Neural cell (in vitro differentiated cells): ENCODE measurements around the gene CCDC83. TPM values are rescaled to one million over a fixed set of nuclear protein-coding genes. Genes with fewer than 3 reads are reported as not detected.

Experiments
- H2AFZ ChIP-seq: fragments of 200-600, 300-800 bp; sonication (generic), shearing (Covaris generic); 2 replicates; pipeline ENCODE4 v1.6.0; 2014; ENCODE audit warnings: low read depth, mild to moderate bottlenecking, antibody characterized with exemption, low read length, moderate library complexity
- H3F3A ChIP-seq: fragments of 200-600 bp; shearing (Covaris generic); 2 replicates; pipeline ENCODE4 v1.6.1; 2016; ENCODE audit warnings: mild to moderate bottlenecking, moderate library complexity, mixed read lengths, antibody characterized with exemption, low read length; ENCODE audit not compliant: insufficient read depth, poor library complexity, severe bottlenecking
- H3K27ac ChIP-seq: fragments of 200-600, 300-800 bp; sonication (generic), shearing (Covaris generic); 2 replicates; pipeline ENCODE4 v1.5.1; 2014; ENCODE audit warnings: mild to moderate bottlenecking, low read length, moderate library complexity
- H3K27me3 ChIP-seq: fragments of 300-800, 200-600 bp; sonication (generic), shearing (Covaris generic); 2 replicates; pipeline ENCODE4 v1.6.0; 2014; ENCODE audit warnings: mild to moderate bottlenecking, low read depth, low read length, moderate library complexity; ENCODE audit not compliant: insufficient read depth
- H3K36me3 ChIP-seq: fragments of 300-800, 200-600 bp; sonication (generic), shearing (Covaris generic); 2 replicates; pipeline ENCODE4 v1.5.1; 2014; ENCODE audit warnings: mild to moderate bottlenecking, antibody characterized with exemption, low read length, moderate library complexity; ENCODE audit not compliant: insufficient read depth
- H3K4me2 ChIP-seq: fragments of 300-800, 200-600 bp; sonication (generic), shearing (Covaris generic); 2 replicates; pipeline ENCODE4 v1.6.0; 2014; ENCODE audit warnings: mild to moderate bottlenecking, low read length
- H3K4me3 ChIP-seq: fragments of 300-800, 200-600 bp; sonication (generic), shearing (Covaris generic); 2 replicates; pipeline ENCODE4 v1.5.1; 2014; ENCODE audit warnings: mild to moderate bottlenecking, low read length, moderate library complexity
- H3K79me2 ChIP-seq: fragments of 200-600 bp; shearing (Covaris generic); replicated peaks from 2 replicates; pipeline ENCODE4 v1.6.0; 2014; ENCODE audit warnings: mild to moderate bottlenecking, low read length, moderate library complexity; ENCODE audit not compliant: insufficient read depth
- H3K9ac ChIP-seq: fragments of 300-800, 200-600 bp; sonication (generic), shearing (Covaris generic); 2 replicates; pipeline ENCODE4 v1.6.1; 2016; ENCODE audit warnings: mild to moderate bottlenecking, low read length, mixed read lengths
- H3K9me2 ChIP-seq: fragments of 200-600 bp; shearing (Covaris generic); 2 replicates; pipeline ENCODE4 v1.6.1; 2016; ENCODE audit warnings: mild to moderate bottlenecking, low read length, mixed read lengths; ENCODE audit not compliant: insufficient read depth
- H3K9me3 ChIP-seq: fragments of 200-600, 300-800 bp; sonication (generic), shearing (Covaris generic); 2 replicates; pipeline ENCODE4 v1.6.1; 2016; ENCODE audit warnings: mild to moderate bottlenecking, mixed run types, low read length, moderate library complexity, mixed read lengths
- H4K20me1 ChIP-seq: fragments of 200-600 bp; shearing (Covaris generic); 2 replicates; pipeline ENCODE4 v1.6.1; 2016; ENCODE audit warnings: mild to moderate bottlenecking, mixed run types; ENCODE audit not compliant: insufficient read depth
- CTCF ChIP-seq: fragments of 450-650 bp; IDR thresholded peaks from 2 replicates; pipeline ENCODE4 v1.5.1; 2014; ENCODE audit warnings: antibody characterized with exemption, mild to moderate bottlenecking, moderate library complexity; ENCODE audit not compliant: poor library complexity, severe bottlenecking
- EP300 ChIP-seq: fragments of 450-650 bp; conservative IDR thresholded peaks from 2 replicates; pipeline ENCODE4 v1.6.1; 2014; ENCODE audit warnings: antibody characterized with exemption, mild to moderate bottlenecking, moderate library complexity; ENCODE audit not compliant: poor library complexity, severe bottlenecking
- EZH2 ChIP-seq: fragments of 200-600, 300-800 bp; shearing (Covaris generic), sonication (generic); IDR thresholded peaks from 2 replicates; pipeline ENCODE4 v1.6.1; 2014; ENCODE audit warnings: antibody characterized with exemption, low read length, borderline replicate concordance, mild to moderate bottlenecking; ENCODE audit not compliant: insufficient read depth, poor library complexity, severe bottlenecking
- MXI1 ChIP-seq: fragments of 450-650 bp; conservative IDR thresholded peaks from 2 replicates; pipeline ENCODE4 v1.6.1; 2014; ENCODE audit warnings: antibody characterized with exemption, mild to moderate bottlenecking; ENCODE audit not compliant: poor library complexity, severe bottlenecking
- POLR2AphosphoS5 ChIP-seq: IDR thresholded peaks from 2 replicates; pipeline ENCODE4 v1.6.1; 2012
- RAD21 ChIP-seq: fragments of 450-650 bp; conservative IDR thresholded peaks from 2 replicates; pipeline ENCODE4 v1.6.1; 2014; ENCODE audit warnings: antibody characterized with exemption, mild to moderate bottlenecking, moderate library complexity
- SMC3 ChIP-seq: fragments of 450-650 bp; conservative IDR thresholded peaks from 2 replicates; pipeline ENCODE4 v1.6.1; 2014; ENCODE audit warnings: antibody characterized with exemption, mild to moderate bottlenecking, moderate library complexity; ENCODE audit not compliant: poor library complexity
- TAF1 ChIP-seq: IDR thresholded peaks from 2 replicates; pipeline ENCODE4 v1.6.1; 2012; ENCODE audit warnings: low read depth
- polyA plus RNA-seq: library from polyadenylated mRNA; depleted of rRNA; stranded (reverse); fragments of >200 nt; gene quantifications from 2 replicates; pipeline ENCODE4 v1.2.3, GENCODE V29; 2014
- TF ChIP-seq, protein P1 (sequence below): IDR thresholded peaks from 2 replicates; pipeline ENCODE4 v1.6.1; 2012; ENCODE audit warnings: borderline replicate concordance

CCDC83 gene
- polyA plus RNA-seq, 1 donor from 2014 or later, result not detected

GRCh38 chr11:85902353-85902752, 47.2 kb downstream of the CCDC83 start:
- TF ChIP-seq, protein P1, sequence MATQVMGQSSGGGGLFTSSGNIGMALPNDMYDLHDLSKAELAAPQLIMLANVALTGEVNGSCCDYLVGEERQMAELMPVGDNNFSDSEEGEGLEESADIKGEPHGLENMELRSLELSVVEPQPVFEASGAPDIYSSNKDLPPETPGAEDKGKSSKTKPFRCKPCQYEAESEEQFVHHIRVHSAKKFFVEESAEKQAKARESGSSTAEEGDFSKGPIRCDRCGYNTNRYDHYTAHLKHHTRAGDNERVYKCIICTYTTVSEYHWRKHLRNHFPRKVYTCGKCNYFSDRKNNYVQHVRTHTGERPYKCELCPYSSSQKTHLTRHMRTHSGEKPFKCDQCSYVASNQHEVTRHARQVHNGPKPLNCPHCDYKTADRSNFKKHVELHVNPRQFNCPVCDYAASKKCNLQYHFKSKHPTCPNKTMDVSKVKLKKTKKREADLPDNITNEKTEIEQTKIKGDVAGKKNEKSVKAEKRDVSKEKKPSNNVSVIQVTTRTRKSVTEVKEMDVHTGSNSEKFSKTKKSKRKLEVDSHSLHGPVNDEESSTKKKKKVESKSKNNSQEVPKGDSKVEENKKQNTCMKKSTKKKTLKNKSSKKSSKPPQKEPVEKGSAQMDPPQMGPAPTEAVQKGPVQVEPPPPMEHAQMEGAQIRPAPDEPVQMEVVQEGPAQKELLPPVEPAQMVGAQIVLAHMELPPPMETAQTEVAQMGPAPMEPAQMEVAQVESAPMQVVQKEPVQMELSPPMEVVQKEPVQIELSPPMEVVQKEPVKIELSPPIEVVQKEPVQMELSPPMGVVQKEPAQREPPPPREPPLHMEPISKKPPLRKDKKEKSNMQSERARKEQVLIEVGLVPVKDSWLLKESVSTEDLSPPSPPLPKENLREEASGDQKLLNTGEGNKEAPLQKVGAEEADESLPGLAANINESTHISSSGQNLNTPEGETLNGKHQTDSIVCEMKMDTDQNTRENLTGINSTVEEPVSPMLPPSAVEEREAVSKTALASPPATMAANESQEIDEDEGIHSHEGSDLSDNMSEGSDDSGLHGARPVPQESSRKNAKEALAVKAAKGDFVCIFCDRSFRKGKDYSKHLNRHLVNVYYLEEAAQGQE, result no peak
- no peak for TF ChIP-seq MXI1
- TF ChIP-seq CTCF, result no peak
- TF ChIP-seq TAF1, result no peak
- TF ChIP-seq SMC3, result no peak
- TF ChIP-seq EP300, result no peak
- no peak for TF ChIP-seq RAD21

GRCh38 chr11:85903406-85903805, 48.2 kb downstream of the CCDC83 start:
- Histone ChIP-seq H3K27ac (no peak overlapping the region), H3K9me3 (no peaks in the 10 kb centered on the region), H3K9ac (no peak overlapping the region), H2AFZ (no peak overlapping the region), H3K36me3 (no peaks in the 10 kb centered on the region), H3K27me3 (no peaks in the 10 kb centered on the region), H3K4me3 (no peak overlapping the region), H3K4me2 (no peak overlapping the region), H4K20me1 (no peaks in the 10 kb centered on the region), H3K9me2 (no peaks in the 10 kb centered on the region), H3F3A (no peaks in the 10 kb centered on the region), H3K79me2 (no peaks in the 10 kb centered on the region)
- TF ChIP-seq MXI1 (no peak), SMC3 (no peak), CTCF (no peak), RAD21 (no peak), POLR2AphosphoS5 (no peak), EP300 (no peak), TAF1 (no peak), EZH2 (no peak)
- TF ChIP-seq, protein P1, result no peak

More at GRCh38 chr11:85902353-85902752, 47.2 kb downstream of the CCDC83 start:
- Histone ChIP-seq H2AFZ (no peak overlapping the region), H3K9me2 (no peaks in the 10 kb centered on the region), H3K27me3 (no peaks in the 10 kb centered on the region), H3K4me2 (no peak overlapping the region), H4K20me1 (no peaks in the 10 kb centered on the region), H3K9me3 (no peaks in the 10 kb centered on the region), H3K27ac (no peak overlapping the region), H3F3A (no peaks in the 10 kb centered on the region), H3K4me3 (no peak overlapping the region), H3K79me2 (no peaks in the 10 kb centered on the region), H3K36me3 (no peaks in the 10 kb centered on the region), H3K9ac (no peak overlapping the region)
